ENCODE data around the gene TAGLN3. TPM values are rescaled to one million over a fixed set of nuclear protein-coding genes. Genes with fewer than 3 reads are reported as not detected.
A peak's percentile ranks its signal among the peaks of the same experiment; 100 is the strongest.

Gene TAGLN3
- total RNA-seq (2014; rRNA removed; shearing (Covaris generic)): 3.5 and 4.5 TPM in 2 replicates

- Histone ChIP-seq H3K4me3 (ENCODE audit: insufficient read depth, low read depth, low read length) (peak within 1 kb of the TSS; percentile 49), H3K36me3 (replicated peaks; ENCODE audit: control insufficient read depth, insufficient read depth, low read length) (no peaks in the 10 kb centered on the region), H3K27me3 (ENCODE audit: control insufficient read depth, insufficient read depth, low read length) (peaks cover 15% of the 10 kb centered on the region)
- DNase-seq: peak; percentile 76
Measured at GRCh38 chr3:111998636-111999483, at the start of gene TAGLN3. Gene TAGLN3, plus strand, starts transcription at chr3:111998922. Its CDS starts 501 bp downstream, at chr3:111999423.

- no peak overlapping the region for H3K4me3 ChIP-seq (ENCODE audit: insufficient read depth, low read depth, low read length)
- no peaks in the 10 kb centered on the region for H3K36me3 ChIP-seq (replicated peaks; ENCODE audit: control insufficient read depth, insufficient read depth, low read length)
- H3K27me3 ChIP-seq (ENCODE audit: control insufficient read depth, insufficient read depth, low read length): no peaks in the 10 kb centered on the region
- DNase-seq: no peak
Measured at GRCh38 chr3:111949712-111950111, 49.0 kb upstream of the TAGLN3 start.

- DNase-seq: no peak
- no peaks in the 10 kb centered on the region for H3K36me3 ChIP-seq (replicated peaks; ENCODE audit: control insufficient read depth, insufficient read depth, low read length)
- H3K27me3 ChIP-seq (ENCODE audit: control insufficient read depth, insufficient read depth, low read length): no peaks in the 10 kb centered on the region
- no peak overlapping the region for H3K4me3 ChIP-seq (ENCODE audit: insufficient read depth, low read depth, low read length)
Measured at GRCh38 chr3:111951032-111951431, 47.7 kb upstream of the TAGLN3 start.

GRCh38 chr3:111952086-111952485 lies 46.6 kb upstream of the TAGLN3 start:
- Histone ChIP-seq H3K4me3 (ENCODE audit: insufficient read depth, low read depth, low read length) (no peak overlapping the region), H3K36me3 (replicated peaks; ENCODE audit: control insufficient read depth, insufficient read depth, low read length) (no peaks in the 10 kb centered on the region), H3K27me3 (ENCODE audit: control insufficient read depth, insufficient read depth, low read length) (no peaks in the 10 kb centered on the region)
- no peak for DNase-seq

GRCh38 chr3:111952866-111953450 lies 45.8 kb upstream of the TAGLN3 start:
- Histone ChIP-seq H3K27me3 (ENCODE audit: control insufficient read depth, insufficient read depth, low read length) (no peaks in the 10 kb centered on the region), H3K4me3 (ENCODE audit: insufficient read depth, low read depth, low read length) (no peak overlapping the region), H3K36me3 (replicated peaks; ENCODE audit: control insufficient read depth, insufficient read depth, low read length) (no peaks in the 10 kb centered on the region)
- DNase-seq: no peak

GRCh38 chr3:111954228-111954990 lies 44.3 kb upstream of the TAGLN3 start:
- DNase-seq: no peak
- H3K27me3 ChIP-seq (ENCODE audit: control insufficient read depth, insufficient read depth, low read length): no peaks in the 10 kb centered on the region
- no peak overlapping the region for H3K4me3 ChIP-seq (ENCODE audit: insufficient read depth, low read depth, low read length)
- no peaks in the 10 kb centered on the region for H3K36me3 ChIP-seq (replicated peaks; ENCODE audit: control insufficient read depth, insufficient read depth, low read length)

GRCh38 chr3:111955876-111956275 lies 42.8 kb upstream of the TAGLN3 start:
- Histone ChIP-seq H3K27me3 (ENCODE audit: control insufficient read depth, insufficient read depth, low read length) (no peaks in the 10 kb centered on the region), H3K36me3 (replicated peaks; ENCODE audit: control insufficient read depth, insufficient read depth, low read length) (no peaks in the 10 kb centered on the region), H3K4me3 (ENCODE audit: insufficient read depth, low read depth, low read length) (no peak overlapping the region)
- no peak for DNase-seq

GRCh38 chr3:111956449-111956848 lies 42.3 kb upstream of the TAGLN3 start:
- no peak for DNase-seq
- H3K4me3 ChIP-seq (ENCODE audit: insufficient read depth, low read depth, low read length): no peak overlapping the region
- no peaks in the 10 kb centered on the region for H3K27me3 ChIP-seq (ENCODE audit: control insufficient read depth, insufficient read depth, low read length)
- no peaks in the 10 kb centered on the region for H3K36me3 ChIP-seq (replicated peaks; ENCODE audit: control insufficient read depth, insufficient read depth, low read length)

GRCh38 chr3:111956995-111957734 lies 41.6 kb upstream of the TAGLN3 start:
- Histone ChIP-seq H3K36me3 (replicated peaks; ENCODE audit: control insufficient read depth, insufficient read depth, low read length) (no peaks in the 10 kb centered on the region), H3K4me3 (ENCODE audit: insufficient read depth, low read depth, low read length) (no peak overlapping the region), H3K27me3 (ENCODE audit: control insufficient read depth, insufficient read depth, low read length) (no peaks in the 10 kb centered on the region)
- peak; percentile 13 for DNase-seq

- no peaks in the 10 kb centered on the region for H3K27me3 ChIP-seq (ENCODE audit: control insufficient read depth, insufficient read depth, low read length)
- no peak for DNase-seq
- no peak overlapping the region for H3K4me3 ChIP-seq (ENCODE audit: insufficient read depth, low read depth, low read length)
- no peaks in the 10 kb centered on the region for H3K36me3 ChIP-seq (replicated peaks; ENCODE audit: control insufficient read depth, insufficient read depth, low read length)
Measured at GRCh38 chr3:111961461-111962164, 37.1 kb upstream of the TAGLN3 start.

- Histone ChIP-seq H3K36me3 (replicated peaks; ENCODE audit: control insufficient read depth, insufficient read depth, low read length) (no peaks in the 10 kb centered on the region), H3K4me3 (ENCODE audit: insufficient read depth, low read depth, low read length) (no peak overlapping the region), H3K27me3 (ENCODE audit: control insufficient read depth, insufficient read depth, low read length) (no peaks in the 10 kb centered on the region)
- DNase-seq: no peak
Measured at GRCh38 chr3:111963424-111963823, 35.3 kb upstream of the TAGLN3 start.

GRCh38 chr3:111965484-111965883 lies 33.2 kb upstream of the TAGLN3 start:
- no peak for DNase-seq
- H3K36me3 ChIP-seq (replicated peaks; ENCODE audit: control insufficient read depth, insufficient read depth, low read length): no peaks in the 10 kb centered on the region

GRCh38 chr3:111967068-111967467 lies 31.7 kb upstream of the TAGLN3 start:
- Histone ChIP-seq H3K27me3 (ENCODE audit: control insufficient read depth, insufficient read depth, low read length) (no peaks in the 10 kb centered on the region), H3K4me3 (ENCODE audit: insufficient read depth, low read depth, low read length) (no peak overlapping the region), H3K36me3 (replicated peaks; ENCODE audit: control insufficient read depth, insufficient read depth, low read length) (no peaks in the 10 kb centered on the region)
- no peak for DNase-seq

More at GRCh38 chr3:111965484-111965883, 33.2 kb upstream of the TAGLN3 start:
- no peak overlapping the region for H3K4me3 ChIP-seq (ENCODE audit: insufficient read depth, low read depth, low read length)
- no peaks in the 10 kb centered on the region for H3K27me3 ChIP-seq (ENCODE audit: control insufficient read depth, insufficient read depth, low read length)

All from H7 (cell line).